K562 (cell line): ENCODE results near the gene ATXN1. TPM values are rescaled to one million over a fixed set of nuclear protein-coding genes. Genes with fewer than 3 reads are reported as not detected.

Experiments used
- ATAC-seq: fragments of 200-7000 bp; cut with Tn5 transposase; 3 replicates; pipeline ENCODE4 v1.9.1; 2020; ENCODE audit warnings: moderate library complexity
- BruUV-seq: library from RNA; stranded (reverse); fragments of 400-500 nt; replicated peaks from 2 replicates; lab custom pipeline; 2021; lab: Mats Ljungman, UMichigan
- CTCF ChIA-PET: fragments of 300-600 bp; formaldehyde crosslinking; extraction: SDS; loops from one replicate; lab custom pipeline; 2021; ENCODE audit warnings: low intra/inter-chr PET ratio; lab: Yijun Ruan, JAX
- POLR2A ChIA-PET: fragments of 300-600, 350-650 bp; sonication (Branson Sonifier 250); formaldehyde crosslinking; extraction: SDS; loops from one replicate; lab custom pipeline; 2021; ENCODE audit warnings: antibody characterized with exemption, inconsistent platforms; lab: Yijun Ruan, JAX
- DNase-seq, 4 experiments: peaks; one replicate each; pipeline versions ENCODE4 v3.0.0 to v3.0.0-alpha.2; 2011 to 2018; ENCODE audit warnings: low spot score in 3 of 4, mixed read lengths in 3 of 4; ENCODE audit errors: extremely low read depth in 1 of 4
- FAIRE-seq: peaks from 2 replicates; lab custom pipeline; 2011; peaks lifted over from hg19 to GRCh38; lab: Jason Lieb, UNC
- H2AFZ ChIP-seq: 2 replicates; pipeline ENCODE4 v1.6.0; 2011; ENCODE audit warnings: low read depth, low read length, control low read depth, inconsistent platforms
- H3K27ac ChIP-seq: fragments of 200-600 bp; 3 replicates; pipeline ENCODE4 v1.8.0; 2011; ENCODE audit warnings: low read depth, mild to moderate bottlenecking, control low read depth, inconsistent platforms, low read length, moderate library complexity, mixed read lengths; ENCODE audit errors: extremely low read depth
- H3K27me3 ChIP-seq, 2 experiments: fragments of 300-600 bp in 1 of 2; 2 replicates in 1 of 2; 3 replicates in 1 of 2; pipeline versions ENCODE4 v1.6.0 to v1.8.0; 2011; ENCODE audit warnings: inconsistent platforms in 2 of 2, low read length in 2 of 2, mild to moderate bottlenecking in 1 of 2, mixed read lengths in 1 of 2, moderate library complexity in 1 of 2; ENCODE audit not compliant: control insufficient read depth in 2 of 2, insufficient read depth in 2 of 2
- H3K36me3 ChIP-seq: fragments of 300-600 bp; 3 replicates; pipeline ENCODE4 v1.8.0; 2011; ENCODE audit warnings: mild to moderate bottlenecking, low read length, inconsistent platforms; ENCODE audit not compliant: control insufficient read depth, insufficient read depth
- H3K4me1 ChIP-seq, 2 experiments: fragments of 200-600 bp in 1 of 2; replicated peaks in 1 of 2; 2 replicates in 1 of 2; 3 replicates in 1 of 2; pipeline versions ENCODE4 v1.5.1 to v1.8.0; 2011; ENCODE audit warnings: inconsistent platforms in 2 of 2, low read length in 2 of 2, mild to moderate bottlenecking in 1 of 2, mixed read lengths in 1 of 2, moderate library complexity in 1 of 2; ENCODE audit not compliant: control insufficient read depth in 2 of 2, insufficient read depth in 2 of 2
- H3K4me2 ChIP-seq: 2 replicates; pipeline ENCODE4 v1.6.1; 2011; ENCODE audit warnings: low read length, control low read depth, inconsistent platforms, mixed read lengths; ENCODE audit not compliant: insufficient read depth
- H3K4me3 ChIP-seq: fragments of 200-600 bp; sonication (generic), shearing (Covaris generic); 2 replicates; pipeline ENCODE4 v1.5.1; 2016; ENCODE audit warnings: control low read depth, inconsistent platforms
- H3K79me2 ChIP-seq: fragments of 200-600 bp; 3 replicates; pipeline ENCODE4 v1.8.0; 2011; ENCODE audit warnings: low read length, inconsistent platforms; ENCODE audit not compliant: control insufficient read depth, insufficient read depth
- H3K9ac ChIP-seq, 2 experiments: 2 replicates each; pipeline versions ENCODE4 v1.6.0 to v1.6.1; 2011; ENCODE audit warnings: low read depth in 2 of 2, low read length in 2 of 2, control low read depth in 1 of 2, inconsistent platforms in 1 of 2, mild to moderate bottlenecking in 1 of 2, mixed read lengths in 1 of 2; ENCODE audit not compliant: insufficient read depth in 1 of 2
- H3K9me1 ChIP-seq: one replicate; pipeline ENCODE4 v1.6.0; 2011; ENCODE audit warnings: inconsistent platforms, mild to moderate bottlenecking, low read length, moderate library complexity; ENCODE audit not compliant: control insufficient read depth, insufficient read depth
- H3K9me3 ChIP-seq: replicated peaks from 2 replicates; pipeline ENCODE4 v1.5.1; 2011; ENCODE audit warnings: low read depth, low read length, inconsistent platforms; ENCODE audit not compliant: control insufficient read depth, insufficient read depth
- H4K20me1 ChIP-seq: replicated peaks from 2 replicates; pipeline ENCODE4 v1.6.1; 2011; ENCODE audit warnings: low read length, inconsistent platforms, mixed read lengths; ENCODE audit not compliant: control insufficient read depth, insufficient read depth
- ARID3A ChIP-seq: IDR thresholded peaks from 2 replicates; pipeline ENCODE4 v1.6.1; 2012; ENCODE audit warnings: low read depth, low read length, improper control_type of control experiment, borderline replicate concordance
- ATF2 ChIP-seq: sonication (generic); formaldehyde crosslinking; IDR thresholded peaks from 2 replicates; pipeline ENCODE4 v1.8.1; 2022; ENCODE audit warnings: missing genetic modification reagents
- CBX2 ChIP-seq: fragments of 200-600 bp; sonication (generic); IDR thresholded peaks from one replicate; pipeline ENCODE4 v1.6.1; 2012; ENCODE audit warnings: mild to moderate bottlenecking, low read length, inconsistent platforms; ENCODE audit not compliant: insufficient read depth, poor library complexity, severe bottlenecking
- CCNT2 ChIP-seq: IDR thresholded peaks from 2 replicates; pipeline ENCODE4 v1.6.1; 2011; ENCODE audit warnings: borderline replicate concordance, low read depth, mild to moderate bottlenecking, moderate library complexity, mixed read lengths, low read length; ENCODE audit not compliant: insufficient read length; ENCODE audit errors: extremely low read depth
- DLX4 ChIP-seq: fragments of 250-450 bp; sonication (Bioruptor Pico); IDR thresholded peaks from 2 replicates; pipeline ENCODE4 v1.6.1; 2021; ENCODE audit warnings: mild to moderate bottlenecking
- FOXK1 ChIP-seq: sonication (generic); formaldehyde crosslinking; IDR thresholded peaks from 2 replicates; pipeline ENCODE4 v1.8.0; 2022; ENCODE audit warnings: missing genetic modification reagents, mild to moderate bottlenecking, borderline replicate concordance
- HCFC1 ChIP-seq: IDR thresholded peaks from 2 replicates; pipeline ENCODE4 v1.6.1; 2012; ENCODE audit warnings: low read depth, low read length, improper control_type of control experiment
- KDM1A ChIP-seq, 2 experiments: fragments of 450-650 bp; IDR thresholded peaks; 2 replicates each; pipeline ENCODE4 v1.6.1; 2016; ENCODE audit warnings: mild to moderate bottlenecking in 2 of 2
- MXI1 ChIP-seq: IDR thresholded peaks from 2 replicates; pipeline ENCODE4 v1.6.1; 2011; ENCODE audit warnings: low read depth, mild to moderate bottlenecking, improper control_type of control experiment, low read length
- NONO ChIP-seq, 2 experiments: fragments of 200-400 bp in 1 of 2; fragments of 450-650 bp in 1 of 2; formaldehyde crosslinking in 1 of 2; IDR thresholded peaks; 2 replicates each; pipeline ENCODE4 v1.6.1; 2017; ENCODE audit warnings: low read depth in 2 of 2, mild to moderate bottlenecking in 2 of 2, moderate library complexity in 2 of 2, low read length in 1 of 2
- RAD51 ChIP-seq: fragments of 450-650 bp; IDR thresholded peaks from 2 replicates; pipeline ENCODE4 v1.7.1; 2016; ENCODE audit warnings: low read depth, mild to moderate bottlenecking, borderline replicate concordance
- TCF3 ChIP-seq: sonication (generic); formaldehyde crosslinking; IDR thresholded peaks from 2 replicates; pipeline ENCODE4 v1.4.0; 2020; ENCODE audit warnings: mild to moderate bottlenecking, missing genetic modification reagents
- ZEB2 ChIP-seq: fragments of 450-650 bp; IDR thresholded peaks from 2 replicates; pipeline ENCODE4 v1.6.1; 2016
- ZMIZ1 ChIP-seq, 2 experiments: fragments of 150-350 bp in 1 of 2; IDR thresholded peaks; 2 replicates each; pipeline ENCODE4 v1.6.1; 2012 to 2016; ENCODE audit warnings: low read depth in 2 of 2, low read length in 2 of 2, mild to moderate bottlenecking in 1 of 2, moderate library complexity in 1 of 2
- ZNF174 ChIP-seq: fragments of 250-450 bp; sonication (Bioruptor Pico); IDR thresholded peaks from 2 replicates; pipeline ENCODE4 v1.4.0; 2020; ENCODE audit warnings: mild to moderate bottlenecking
- ZNF212 ChIP-seq: fragments of 450-650 bp; formaldehyde crosslinking; IDR thresholded peaks from 2 replicates; pipeline ENCODE4 v1.4.0; 2020; ENCODE audit warnings: mild to moderate bottlenecking
- ZNF668 ChIP-seq: fragments of 250-450 bp; sonication (Bioruptor Pico); IDR thresholded peaks from 2 replicates; pipeline ENCODE4 v1.8.0; 2022; ENCODE audit warnings: mild to moderate bottlenecking, inconsistent platforms
- WGBS: fragments of 100-300 bp; shearing (Covaris generic); methylation state at CpG from one replicate; pipeline ENCODE4 v1.1.6; 2016; ENCODE audit warnings: low coverage, mixed read lengths; ENCODE audit not compliant: insufficient coverage; ENCODE audit errors: missing lambda C conversion rate; 5-methylcytosine and 5-hydroxymethylcytosine counted together
- in situ Hi-C: fragments of 300-500 bp; cut with MboI; formaldehyde crosslinking; loops from 4 replicates; pipeline ENCODE4 v1.15.0; 2018; ENCODE audit warnings: inconsistent platforms, mixed read lengths
- intact Hi-C: fragments of 100-400 bp; cut with micrococcal nuclease; formaldehyde crosslinking; loops from 2 replicates; pipeline ENCODE4 v1.14.2; 2022
- polyA plus RNA-seq, 8 experiments: library from polyadenylated mRNA; depleted of rRNA in 4 of 8; stranded (reverse) in 5 of 8; unstranded in 3 of 8; fragments of >200 nt; fragmentation: Nextera tagmentation in 2 of 8; fragmentation: Illumina TruSeq in 1 of 8; extraction: Ambion mirVana in 2 of 8; extraction: Trizol in 1 of 8; gene quantifications; 2 replicates each; pipeline versions ENCODE4 v1.2.1 to v1.2.3, GENCODE V29; 2011 to 2014; ENCODE audit warnings: inconsistent platforms in 1 of 8, missing spikeins in 1 of 8
- total RNA-seq, 7 experiments: library from RNA; depleted of rRNA in 6 of 7; stranded (reverse); fragments of >200 nt in 6 of 7; fragmentation: Illumina TruSeq in 2 of 7; extraction: Trizol in 2 of 7; gene quantifications; 2 replicates each; pipeline versions ENCODE4 v1.2.1 to v1.2.3, GENCODE V29; 2011 to 2021; ENCODE audit warnings: low replicate concordance in 1 of 7

ATXN1 gene
- total and polyA plus RNA-seq, 9 of the 15 experiments (the other 6 are each of a cell fraction or from before 2014, with no cell fraction given), result under 0.01 to 1.2 (median 0.58) TPM

GRCh38 chr6:16360365-16360764, 400.9 kb downstream of the ATXN1 start:
- no peak overlapping the region for H3K4me3 ChIP-seq
- ChIA-PET CTCF (no interaction called here), POLR2A (no interaction called here)
- WGBS, result 0% methylated on average over 3 of the region's 3 CpGs
- intact Hi-C loops (no loop called here), in situ Hi-C loops (no loop called here)
- no peak overlapping the region for H3K9ac ChIP-seq
- H3K27ac ChIP-seq, result no peak overlapping the region
- H3K4me2 ChIP-seq, result no peak overlapping the region
- DNase-seq (no peak), FAIRE-seq (no peak), ATAC-seq (no peak)
- peaks cover 0 to 7% of the 10 kb centered on the region in 2 experiments; a peak in 1 of 5 replicates for H3K4me1 ChIP-seq
- no peaks in the 10 kb centered on the region for H3K9me3 ChIP-seq
- no TSS peak for BruUV-seq
- no peaks in the 10 kb centered on the region for H3K9me1 ChIP-seq
- H3K27me3 ChIP-seq, result peaks cover 60 to 62% of the 10 kb centered on the region in 2 experiments
- H4K20me1 ChIP-seq, result no peaks in the 10 kb centered on the region
- no peak overlapping the region for H2AFZ ChIP-seq
- H3K36me3 ChIP-seq, result no peaks in the 10 kb centered on the region
- no peaks in the 10 kb centered on the region for H3K79me2 ChIP-seq
- TF ChIP-seq CCNT2 (no peak), ZNF174 (CRISPR knock-in tag) (no peak), FOXK1 (CRISPR knock-in tag) (no peak), ZNF668 (no peak), ARID3A (no peak), RAD51 (no peak), ATF2 (CRISPR knock-in tag) (no peak), HCFC1 (no peak), NONO (IDR thresholded peaks at IDR 0.05; ENCODE audit: low read depth in 2 of 2, low read length in 1 of 2) (no peak), ZNF212 (CRISPR knock-in tag) (no peak), ZEB2 (no peak), DLX4 (CRISPR knock-in tag) (no peak), ZMIZ1 (IDR thresholded peaks at IDR 0.05; ENCODE audit: low read depth in 2 of 2, low read length in 2 of 2) (no peak), TCF3 (CRISPR knock-in tag) (no peak), MXI1 (no peak), KDM1A (IDR thresholded peaks at IDR 0.05) (no peak), CBX2 (no peak)
